ENCODE data around the gene PATJ.

DNA sequence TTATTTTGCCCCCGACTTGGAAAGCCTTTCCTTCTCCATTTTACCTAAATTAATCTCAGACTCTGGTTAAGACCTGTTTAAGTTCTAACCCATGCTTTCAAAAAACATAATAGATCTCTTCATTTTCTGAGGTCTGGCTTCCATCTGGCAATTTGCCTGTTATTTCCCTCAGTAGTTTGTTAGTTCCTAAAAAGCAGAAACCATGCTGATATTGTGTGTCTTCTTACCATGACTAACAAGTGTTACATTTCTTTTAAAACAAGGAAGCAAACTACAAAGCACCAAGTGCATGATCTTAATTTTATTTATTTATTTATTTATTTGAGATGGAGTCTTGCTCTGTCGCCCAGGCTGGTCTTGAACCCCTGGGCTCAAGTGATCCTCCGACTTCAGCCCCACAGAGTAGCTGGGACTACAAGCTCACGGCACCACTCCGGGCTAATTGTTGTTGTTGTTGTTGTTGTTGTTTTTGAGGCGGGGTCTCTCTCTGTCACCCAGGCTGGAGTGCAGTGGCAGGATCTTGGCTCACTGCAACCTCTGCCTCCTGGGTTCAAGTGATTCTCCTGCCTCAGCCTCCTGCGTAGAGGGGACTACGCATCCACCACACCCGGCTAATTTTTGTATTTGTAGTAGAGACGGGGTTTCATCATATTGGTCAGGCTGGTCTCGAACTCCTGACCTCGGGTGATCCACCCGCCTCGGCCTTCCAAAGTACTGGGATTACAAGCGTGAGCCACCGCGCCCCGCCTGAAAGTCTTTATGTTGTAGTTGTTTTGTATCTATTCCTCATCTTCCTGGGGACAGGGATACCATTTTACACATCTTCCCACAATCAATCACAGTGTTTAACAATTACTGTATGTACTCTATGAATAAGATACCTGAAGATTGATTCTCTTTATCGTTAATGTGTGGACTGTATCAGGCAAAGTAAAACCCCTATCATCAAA lies 1.3 kb upstream of the PATJ start:
- TF ChIP-seq, protein P1, sequence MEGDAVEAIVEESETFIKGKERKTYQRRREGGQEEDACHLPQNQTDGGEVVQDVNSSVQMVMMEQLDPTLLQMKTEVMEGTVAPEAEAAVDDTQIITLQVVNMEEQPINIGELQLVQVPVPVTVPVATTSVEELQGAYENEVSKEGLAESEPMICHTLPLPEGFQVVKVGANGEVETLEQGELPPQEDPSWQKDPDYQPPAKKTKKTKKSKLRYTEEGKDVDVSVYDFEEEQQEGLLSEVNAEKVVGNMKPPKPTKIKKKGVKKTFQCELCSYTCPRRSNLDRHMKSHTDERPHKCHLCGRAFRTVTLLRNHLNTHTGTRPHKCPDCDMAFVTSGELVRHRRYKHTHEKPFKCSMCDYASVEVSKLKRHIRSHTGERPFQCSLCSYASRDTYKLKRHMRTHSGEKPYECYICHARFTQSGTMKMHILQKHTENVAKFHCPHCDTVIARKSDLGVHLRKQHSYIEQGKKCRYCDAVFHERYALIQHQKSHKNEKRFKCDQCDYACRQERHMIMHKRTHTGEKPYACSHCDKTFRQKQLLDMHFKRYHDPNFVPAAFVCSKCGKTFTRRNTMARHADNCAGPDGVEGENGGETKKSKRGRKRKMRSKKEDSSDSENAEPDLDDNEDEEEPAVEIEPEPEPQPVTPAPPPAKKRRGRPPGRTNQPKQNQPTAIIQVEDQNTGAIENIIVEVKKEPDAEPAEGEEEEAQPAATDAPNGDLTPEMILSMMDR (IDR thresholded peaks at IDR 0.05), result no peak
- no peak for TF ChIP-seq POLR2A (IDR thresholded peaks at IDR 0.05; ENCODE audit: low read depth)
- no peak for TF ChIP-seq POLR2AphosphoS5 (IDR thresholded peaks at IDR 0.05)

Measured in esophagus muscularis mucosa (tissue), 3 donors.